ENCODE data around the gene CYSLTR2. TPM values are rescaled to one million over a fixed set of nuclear protein-coding genes. Genes with fewer than 3 reads are reported as not detected.

The CYSLTR2 gene
- total RNA-seq, 2 experiments from 2014 or later = 1.1 to 1.5 TPM

- no peak for DNase-seq
- H3K27ac Mint-ChIP-seq = no peak overlapping the region
- intact Hi-C loops (cut with micrococcal nuclease) = no loop called here
- no peak overlapping the region for H3K4me3 Mint-ChIP-seq
- POLR2A ChIA-PET = interaction anchor here (0.7 kb wide), 1 partner anchor 257 kb away, joined by 3 read pairs; no protein-coding TSS in a partner anchor
- H3K27me3 Mint-ChIP-seq = no peaks in the 10 kb centered on the region
- no peaks in the 10 kb centered on the region for H3K4me1 Mint-ChIP-seq (ENCODE audit: low read depth)
- ATAC-seq = no peak
- CTCF ChIA-PET = interaction anchor here (1.5 kb wide), 1 partner anchor 144 kb away, joined by 3 read pairs; no protein-coding TSS in a partner anchor
- peaks cover 10% of the 10 kb centered on the region for H3K9me3 Mint-ChIP-seq
- no peak for TF ChIP-seq CTCF (IDR thresholded peaks at IDR 0.05)
- peaks cover 6% of the 10 kb centered on the region for H3K36me3 Mint-ChIP-seq (ENCODE audit: low read depth)
Observed at GRCh38 chr13:48624858-48625257, 28.9 kb upstream of the CYSLTR2 start.

- Mint-ChIP-seq H3K4me3 (no peak overlapping the region), H3K27me3 (no peaks in the 10 kb centered on the region), H3K27ac (no peak overlapping the region), H3K36me3 (ENCODE audit: low read depth) (peaks cover 1% of the 10 kb centered on the region), H3K9me3 (peaks cover 5% of the 10 kb centered on the region), H3K4me1 (ENCODE audit: low read depth) (no peaks in the 10 kb centered on the region)
- TF ChIP-seq CTCF (IDR thresholded peaks at IDR 0.05) = no peak
- ATAC-seq = no peak
- no peak for DNase-seq
- ChIA-PET POLR2A (interaction anchor here (0.7 kb wide), 1 partner anchor 257 kb away, joined by 3 read pairs; no protein-coding TSS in a partner anchor), CTCF (no interaction called here)
- intact Hi-C loops (cut with micrococcal nuclease) = no loop called here
Observed at GRCh38 chr13:48625413-48626076, 28.2 kb upstream of the CYSLTR2 start.

- ChIA-PET CTCF (no interaction called here), POLR2A (interaction anchor here (1.3 kb wide), 1 partner anchor 28 kb away, joined by 3 read pairs; the partner anchor contains the start of gene CYSLTR2)
- ATAC-seq = no peak
- Mint-ChIP-seq H3K9me3 (peaks cover 5% of the 10 kb centered on the region), H3K27me3 (no peaks in the 10 kb centered on the region), H3K27ac (no peak overlapping the region), H3K4me3 (no peak overlapping the region), H3K4me1 (ENCODE audit: low read depth) (no peaks in the 10 kb centered on the region), H3K36me3 (ENCODE audit: low read depth) (peaks cover 1% of the 10 kb centered on the region)
- no peak for DNase-seq
- intact Hi-C loops (cut with micrococcal nuclease) = no loop called here
- TF ChIP-seq CTCF (IDR thresholded peaks at IDR 0.05) = no peak
Observed at GRCh38 chr13:48626077-48626449, 27.7 kb upstream of the CYSLTR2 start.

GRCh38 chr13:48626726-48627451 lies 26.8 kb upstream of the CYSLTR2 start:
- H3K4me1 Mint-ChIP-seq (ENCODE audit: low read depth) = no peaks in the 10 kb centered on the region
- no peak for TF ChIP-seq CTCF (IDR thresholded peaks at IDR 0.05)
- POLR2A ChIA-PET = interaction anchor here (1.3 kb wide), 1 partner anchor 27 kb away, joined by 3 read pairs; the partner anchor contains the start of gene CYSLTR2
- no peaks in the 10 kb centered on the region for H3K27me3 Mint-ChIP-seq
- CTCF ChIA-PET = interaction anchor here (0.8 kb wide), 1 partner anchor 16 kb away, joined by 3 read pairs; no protein-coding TSS in a partner anchor
- H3K27ac Mint-ChIP-seq = no peak overlapping the region
- intact Hi-C loops (cut with micrococcal nuclease) = no loop called here
- H3K9me3 Mint-ChIP-seq = no peaks in the 10 kb centered on the region
- H3K36me3 Mint-ChIP-seq (ENCODE audit: low read depth) = no peaks in the 10 kb centered on the region
- ATAC-seq (no peak), DNase-seq (no peak)
- H3K4me3 Mint-ChIP-seq = no peak overlapping the region

GRCh38 chr13:48629277-48629676 lies 24.5 kb upstream of the CYSLTR2 start:
- Mint-ChIP-seq H3K4me1 (ENCODE audit: low read depth) (no peaks in the 10 kb centered on the region), H3K9me3 (no peaks in the 10 kb centered on the region), H3K27ac (no peak overlapping the region), H3K4me3 (no peak overlapping the region), H3K27me3 (no peaks in the 10 kb centered on the region), H3K36me3 (ENCODE audit: low read depth) (no peaks in the 10 kb centered on the region)
- intact Hi-C loops (cut with micrococcal nuclease) = no loop called here
- DNase-seq (no peak), ATAC-seq (no peak)
- TF ChIP-seq CTCF (IDR thresholded peaks at IDR 0.05) = no peak
- CTCF ChIA-PET = no interaction called here
- POLR2A ChIA-PET = no interaction called here
